Hippocampal formation (tissue), 2 donors: ENCODE measurements around the gene VAPB.

ENCODE experiments used
- DNase-seq, 2 donors: peaks; one replicate each; lab custom pipeline; 2025; lab: John Stamatoyannopoulos, UW

Gene VAPB

GRCh38 chr20:58483051-58483450 is 94.0 kb downstream of the VAPB start:
- DNase-seq = no peak

- no peak for DNase-seq
Measured at GRCh38 chr20:58483470-58483869, 94.4 kb downstream of the VAPB start.

- DNase-seq = no peak
Measured at GRCh38 chr20:58485393-58485792, 96.4 kb downstream of the VAPB start.

GRCh38 chr20:58486207-58486606 is 97.2 kb downstream of the VAPB start:
- no peak for DNase-seq

- no peak for DNase-seq
Measured at GRCh38 chr20:58492074-58492718, 103.2 kb downstream of the VAPB start.

- DNase-seq = no peak
Measured at GRCh38 chr20:58492795-58493524, 103.9 kb downstream of the VAPB start.

GRCh38 chr20:58494923-58495622 is 106.0 kb downstream of the VAPB start:
- no peak for DNase-seq

GRCh38 chr20:58495623-58496428 is 106.8 kb downstream of the VAPB start:
- DNase-seq = no peak

- DNase-seq = no peak
Measured at GRCh38 chr20:58496429-58496769, 107.4 kb downstream of the VAPB start.

- DNase-seq = no peak
Measured at GRCh38 chr20:58497076-58497641, 108.1 kb downstream of the VAPB start.

- DNase-seq = no peak
Measured at GRCh38 chr20:58497724-58498469, 108.9 kb downstream of the VAPB start.

- no peak for DNase-seq
Measured at GRCh38 chr20:58498470-58499068, 109.5 kb downstream of the VAPB start.

GRCh38 chr20:58500256-58500655 is 111.2 kb downstream of the VAPB start:
- no peak for DNase-seq
